Head of caudate nucleus (tissue), 42 donors: ENCODE data around the gene SERPIND1.
"Not testable (repeated sequence)": the region's sequence is repeated elsewhere in the genome, so short reads cannot be mapped to it uniquely, and the experiment has no call there.

ENCODE experiments used
- DNase-seq, 42 donors: peaks; one replicate each; pipeline versions ENCODE4 v3.0.0 to v3.0.0-alpha.2; 2020 to 2021; ENCODE audit warnings: mixed read lengths in 7 of 42
- intact Hi-C: fragments of 100-400 bp; cut with DNase I; formaldehyde crosslinking; loops from one replicate; pipeline ENCODE4 v1.15.0; 2022

Gene SERPIND1

DNA sequence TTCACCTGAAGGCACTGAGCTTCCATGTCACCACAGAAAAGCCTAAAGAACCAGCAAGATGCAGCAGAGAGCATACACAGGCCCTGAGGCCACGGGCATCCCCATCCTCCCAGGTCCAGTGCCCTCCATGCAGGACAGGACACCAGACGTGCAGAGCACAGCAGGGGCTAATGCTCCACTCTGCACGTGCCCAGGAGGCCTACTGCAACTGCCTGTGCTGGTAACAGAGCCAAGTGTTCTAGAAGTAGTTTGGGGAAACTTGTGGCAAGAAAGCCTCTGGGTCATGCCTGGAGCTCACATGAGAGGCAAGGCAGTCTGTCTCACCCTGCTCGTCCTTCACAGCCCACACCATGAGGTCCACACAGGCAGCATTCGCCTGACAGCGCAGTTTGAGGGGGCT lies 30.7 kb downstream of the SERPIND1 start:
- no peak for DNase-seq
- intact Hi-C loops = no loop called here

DNA sequence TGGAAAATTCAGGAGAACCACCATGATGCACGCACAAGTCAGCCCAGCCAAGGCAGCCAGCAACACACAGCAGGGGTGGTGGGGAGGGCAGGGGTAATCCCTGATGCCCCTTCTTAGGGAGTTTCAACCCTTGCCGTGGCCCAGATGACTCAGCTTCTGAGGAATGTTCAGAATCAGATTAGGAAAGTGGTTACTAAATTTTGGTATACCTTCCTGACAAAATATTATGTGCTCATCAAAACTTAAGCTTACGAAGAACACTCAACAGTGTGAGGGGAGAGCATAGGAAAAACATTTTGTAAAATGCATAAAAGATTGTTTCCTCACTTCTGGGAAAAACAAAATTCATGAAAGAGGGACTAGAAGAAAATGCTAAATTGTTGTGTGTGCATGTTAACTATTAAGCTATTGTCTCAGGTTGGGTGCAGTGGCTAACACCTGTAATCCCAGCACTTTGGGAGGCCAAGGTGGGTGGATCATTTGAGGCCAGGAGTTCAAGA lies 32.1 kb downstream of the SERPIND1 start:
- intact Hi-C loops = no loop called here

DNA sequence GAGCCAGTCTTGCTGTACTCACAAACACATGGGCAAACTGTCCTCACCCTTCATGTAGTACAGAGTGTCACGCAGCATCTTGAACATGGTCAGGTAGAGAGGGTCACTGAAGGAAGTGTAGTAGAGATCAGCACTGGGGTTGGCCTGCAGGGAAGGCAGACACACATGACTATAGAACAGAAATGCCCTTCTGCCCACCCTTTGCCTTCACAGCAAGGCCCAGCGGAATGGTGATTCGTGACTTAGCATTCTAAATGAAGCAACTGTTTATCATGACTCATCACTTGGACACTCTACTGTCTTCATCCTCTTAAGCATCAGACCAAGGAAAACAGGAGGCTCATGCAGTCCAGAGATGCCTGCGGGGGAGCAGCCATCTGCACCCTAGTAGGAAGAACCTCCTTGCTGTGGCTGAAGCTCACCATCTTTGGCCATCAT lies 33.4 kb downstream of the SERPIND1 start:
- peak in 2 of 42 donors; percentile 20 to 47 for DNase-seq

More for the DNA sequence above, 32.1 kb downstream of the SERPIND1 start:
- DNase-seq = no peak

DNA sequence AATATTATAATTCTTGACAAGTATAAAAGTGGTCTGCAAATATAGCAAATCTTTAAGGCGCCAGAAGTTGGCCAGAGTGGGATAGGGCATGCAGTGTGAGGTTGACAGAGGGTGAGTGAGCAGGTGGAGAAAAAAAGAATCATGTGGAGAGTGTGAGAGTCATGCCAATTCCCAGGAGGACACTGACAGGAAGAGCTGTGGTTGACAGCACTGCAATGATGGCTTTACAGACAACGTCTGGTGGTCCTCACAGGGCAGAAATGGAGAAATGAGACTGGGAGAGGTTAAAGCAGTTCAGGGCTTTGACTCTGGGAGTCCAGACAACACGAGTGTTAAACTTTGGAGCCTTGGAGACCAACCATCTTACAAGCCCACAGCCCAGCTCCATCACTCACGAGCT lies 34.9 kb downstream of the SERPIND1 start:
- intact Hi-C loops = no loop called here
- DNase-seq = no peak

More for the DNA sequence above, 33.4 kb downstream of the SERPIND1 start:
- intact Hi-C loops = no loop called here

DNA sequence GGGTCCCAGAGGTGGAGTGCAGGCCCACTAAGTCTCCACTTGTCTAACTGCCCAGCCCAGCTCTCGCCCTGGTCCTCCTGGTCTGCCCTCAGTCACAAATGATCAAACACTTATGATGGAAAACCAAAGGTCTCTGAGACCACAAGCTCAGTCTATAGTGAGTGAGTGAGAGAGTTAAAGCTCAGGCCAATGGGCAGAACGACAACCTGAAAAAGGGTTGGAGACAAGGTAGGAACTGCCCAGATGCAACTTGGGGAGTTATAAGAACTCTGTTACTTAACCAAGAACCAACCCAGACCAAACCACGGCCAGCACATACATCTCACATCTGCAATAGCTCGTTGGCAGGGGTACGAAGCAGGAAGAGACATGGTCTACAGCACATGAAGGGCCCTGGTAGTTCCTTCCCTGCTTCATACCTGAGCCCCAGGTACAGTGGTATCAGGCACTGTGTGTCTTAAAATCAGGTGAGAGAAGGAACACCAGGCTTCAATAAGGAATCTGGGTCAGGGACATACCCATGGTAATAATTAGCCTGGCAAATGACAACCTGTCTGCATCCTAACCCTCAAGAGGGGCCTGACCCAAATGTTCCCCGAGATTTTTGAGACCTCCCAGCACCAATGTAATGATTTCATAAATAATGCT lies 35.7 kb downstream of the SERPIND1 start:
- intact Hi-C loops = no loop called here
- no peak for DNase-seq

DNA sequence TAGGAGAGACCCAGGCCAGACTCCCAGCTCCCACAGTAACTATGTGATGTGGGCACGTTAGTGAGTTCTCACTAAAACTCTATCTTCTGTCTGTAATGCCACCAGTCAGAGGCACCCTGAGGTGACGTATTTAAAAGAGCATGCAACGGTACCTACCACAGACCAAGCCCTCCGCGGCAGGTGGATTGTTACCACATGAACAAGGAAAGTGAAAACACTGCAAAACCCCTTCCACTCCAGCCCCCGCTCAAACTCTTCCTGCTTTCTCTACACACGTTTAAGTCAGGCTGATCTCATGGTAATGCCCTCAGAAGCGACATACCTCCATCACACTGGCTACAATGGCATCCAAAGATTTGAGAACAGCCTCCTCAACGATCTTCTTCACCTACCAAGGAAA lies 36.7 kb downstream of the SERPIND1 start:
- no peak for DNase-seq
- intact Hi-C loops = no loop called here

DNA sequence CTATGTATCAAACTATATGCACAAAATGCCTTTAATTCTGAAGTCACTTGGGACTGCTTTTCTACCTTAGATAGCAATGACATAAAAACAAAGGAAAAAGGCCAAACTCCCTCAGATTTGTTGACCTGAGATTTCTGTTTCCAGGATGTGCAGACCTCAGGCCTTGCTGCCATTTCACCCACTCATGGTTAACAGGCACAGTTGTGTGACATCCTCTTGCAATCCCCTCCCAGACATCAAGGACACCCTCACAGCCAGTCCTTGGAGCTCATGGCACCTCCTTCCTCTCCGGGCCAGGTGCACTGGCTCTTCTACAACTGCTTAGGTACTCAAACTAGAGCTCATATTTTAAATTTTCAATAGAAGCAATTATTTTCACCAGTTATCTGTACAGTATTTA lies 37.3 kb downstream of the SERPIND1 start:
- intact Hi-C loops = no loop called here
- DNase-seq = no peak

DNA sequence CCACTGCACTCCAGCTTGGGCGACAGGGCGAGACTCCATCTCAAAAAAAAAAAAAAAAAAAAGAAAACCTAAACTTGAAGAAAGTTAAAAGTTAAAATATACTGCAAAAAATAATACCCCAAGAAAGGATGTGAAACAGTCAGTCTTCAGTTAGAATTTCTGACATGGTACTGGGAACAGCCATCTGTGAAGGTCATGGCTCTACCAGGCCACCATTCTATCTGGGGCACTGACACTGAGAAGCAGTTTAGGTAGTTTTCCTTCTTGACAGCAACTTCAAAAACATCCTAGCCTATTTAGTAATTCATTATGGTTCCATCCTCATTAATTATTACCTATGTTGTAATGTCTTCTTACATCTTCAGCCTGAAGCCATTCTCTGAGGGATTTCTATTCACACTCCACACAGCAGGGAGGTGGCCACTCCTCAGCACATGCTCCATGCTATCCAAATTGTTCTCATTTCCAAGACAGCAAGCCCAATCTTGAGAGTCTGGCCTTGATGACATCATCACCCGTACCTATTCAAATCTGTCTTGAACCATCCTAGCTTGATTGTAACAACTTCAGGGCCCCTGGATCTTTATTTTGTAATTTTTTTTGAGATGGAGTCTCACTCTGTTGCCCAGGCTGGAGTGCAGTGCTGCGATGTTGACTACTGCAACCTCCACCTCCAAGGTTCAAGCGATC lies 38.2 kb downstream of the SERPIND1 start:
- DNase-seq = no peak
- intact Hi-C loops = no loop called here

DNA sequence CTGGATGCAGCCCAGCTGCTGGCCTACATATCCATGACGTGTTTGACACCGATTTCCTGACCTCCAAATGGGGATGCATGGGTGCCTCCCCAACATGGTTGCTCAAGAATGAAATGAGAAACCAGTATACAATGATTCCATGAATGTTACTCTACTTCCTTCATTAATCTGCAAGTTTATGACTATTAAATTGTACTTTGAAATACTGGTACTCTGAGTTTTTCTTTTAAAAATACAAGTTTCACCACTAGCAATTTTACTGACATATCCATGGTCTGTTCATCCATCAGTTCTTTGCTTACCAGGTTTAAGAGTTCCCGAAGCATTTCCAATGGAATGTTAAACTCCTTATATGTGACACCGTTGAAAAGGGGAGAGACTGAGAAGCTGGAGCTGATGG lies 39.1 kb downstream of the SERPIND1 start:
- DNase-seq = no peak
- intact Hi-C loops = no loop called here

DNA sequence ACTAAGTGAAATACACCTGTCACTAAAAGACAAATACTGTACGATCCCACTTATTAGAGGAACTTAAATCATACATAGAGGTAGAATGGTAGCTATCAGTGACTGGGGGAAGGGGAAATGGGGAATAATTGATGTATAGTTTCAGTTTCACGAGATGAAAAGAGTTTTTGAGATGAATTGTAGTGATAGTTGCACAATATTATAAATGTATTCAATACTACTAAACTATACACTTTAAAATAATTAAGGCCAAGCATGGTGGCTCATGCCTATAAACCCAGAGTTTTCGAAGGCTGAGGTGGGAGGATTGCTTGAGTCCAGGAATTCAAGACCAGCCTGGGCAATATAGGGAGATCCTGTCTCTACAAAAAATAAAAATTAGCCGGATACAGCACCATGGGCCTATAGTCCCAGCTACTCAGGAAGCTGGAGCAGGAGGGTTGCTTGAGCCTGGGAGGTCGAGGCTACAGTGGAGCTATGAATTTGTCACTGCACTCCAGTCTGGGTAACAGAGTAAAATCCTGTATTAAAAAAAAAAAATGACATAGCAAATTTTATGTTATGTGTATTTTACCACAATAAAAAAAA lies 40.4 kb downstream of the SERPIND1 start:
- no peak for DNase-seq
- intact Hi-C loops = no loop called here

DNA sequence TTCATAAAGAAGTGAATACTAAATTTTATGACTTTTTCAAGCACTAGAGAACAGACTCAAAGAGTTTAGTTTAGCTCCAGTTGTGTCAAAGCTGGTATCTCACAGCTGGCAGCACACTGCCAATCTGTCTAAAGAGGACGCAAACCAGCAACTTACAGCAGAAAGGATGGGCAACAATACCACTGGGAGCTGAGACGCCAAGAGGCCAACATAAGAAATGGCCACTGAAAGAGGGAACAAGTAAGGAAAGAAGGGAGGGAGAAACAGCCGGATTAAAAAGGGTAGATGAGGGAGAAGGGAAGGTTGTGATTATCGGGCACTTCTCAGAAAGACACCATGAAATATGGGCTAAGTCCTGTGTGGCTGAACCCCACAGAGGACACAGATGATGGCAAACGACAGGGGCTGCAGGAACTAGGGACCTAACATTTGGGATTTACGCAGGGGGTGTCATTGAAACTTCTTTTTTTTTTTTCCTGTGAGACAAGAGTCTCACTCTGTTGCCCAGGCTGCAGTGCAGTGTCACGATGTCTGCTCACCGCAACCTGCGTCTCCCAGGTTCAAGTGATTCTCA lies 41.7 kb downstream of the SERPIND1 start:
- DNase-seq = no peak
- intact Hi-C loops = no loop called here

DNA sequence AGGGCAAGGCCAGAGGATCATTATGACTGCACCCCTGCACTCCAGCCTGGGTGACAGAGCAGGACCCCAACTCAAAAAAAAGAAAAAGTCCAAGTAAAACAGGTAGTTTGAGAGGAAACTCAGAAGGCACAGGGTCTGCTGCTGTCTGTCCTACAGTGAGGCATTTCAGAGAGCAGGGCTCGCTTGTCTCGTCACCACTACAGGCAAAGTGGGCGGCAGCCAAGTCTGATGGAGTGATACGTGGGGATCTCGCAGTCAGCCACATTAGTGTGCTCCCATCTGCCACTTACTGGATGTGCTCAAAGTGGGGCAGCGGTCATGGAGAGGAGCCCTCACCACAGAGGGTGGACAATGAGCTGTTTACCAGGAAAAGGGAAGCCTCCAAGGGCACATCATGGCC lies 42.6 kb downstream of the SERPIND1 start:
- intact Hi-C loops = no loop called here
- peak in 38 of 42 donors; percentile 9 to 85 (median 48) for DNase-seq

DNA sequence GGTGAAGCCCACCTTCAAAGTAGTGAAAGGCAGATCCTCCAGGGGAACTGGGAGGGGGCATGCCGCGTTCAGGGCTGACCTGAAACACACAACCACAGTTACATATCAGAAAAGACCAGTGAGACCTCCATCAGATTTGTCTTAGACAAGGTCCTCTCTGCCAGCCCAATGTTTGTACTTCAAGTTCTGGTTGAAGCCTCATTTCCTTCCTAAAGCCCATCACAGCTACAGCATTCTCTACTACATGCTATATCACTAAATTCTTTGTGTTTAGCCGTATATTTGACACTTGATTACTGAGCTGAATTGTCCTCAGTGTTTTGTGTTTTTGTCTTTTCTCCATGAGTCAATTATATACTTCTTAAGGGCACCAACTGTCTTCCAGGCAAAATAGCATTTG lies 44.6 kb downstream of the SERPIND1 start:
- no peak for DNase-seq
- intact Hi-C loops = no loop called here

DNA sequence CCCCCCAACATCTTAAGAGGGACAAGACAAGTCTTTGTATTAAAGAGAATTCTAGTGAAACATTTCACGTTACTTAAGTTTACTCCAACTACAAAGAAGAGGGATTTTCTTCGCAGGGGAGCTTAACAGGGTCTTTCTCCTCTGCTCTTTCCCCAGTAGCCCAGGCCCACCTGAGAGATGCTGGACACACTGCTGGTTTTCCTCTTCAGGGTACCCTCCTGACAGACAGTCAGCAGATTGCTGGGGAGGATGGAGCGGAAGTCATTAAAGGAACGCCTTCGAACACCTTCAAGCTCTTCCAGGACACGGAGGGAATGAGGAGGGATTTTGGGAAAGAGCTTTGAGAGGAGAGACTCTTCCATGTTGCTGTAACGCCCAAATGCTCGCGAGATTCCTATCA lies 45.6 kb downstream of the SERPIND1 start:
- DNase-seq = no peak
- intact Hi-C loops = no loop called here

DNA sequence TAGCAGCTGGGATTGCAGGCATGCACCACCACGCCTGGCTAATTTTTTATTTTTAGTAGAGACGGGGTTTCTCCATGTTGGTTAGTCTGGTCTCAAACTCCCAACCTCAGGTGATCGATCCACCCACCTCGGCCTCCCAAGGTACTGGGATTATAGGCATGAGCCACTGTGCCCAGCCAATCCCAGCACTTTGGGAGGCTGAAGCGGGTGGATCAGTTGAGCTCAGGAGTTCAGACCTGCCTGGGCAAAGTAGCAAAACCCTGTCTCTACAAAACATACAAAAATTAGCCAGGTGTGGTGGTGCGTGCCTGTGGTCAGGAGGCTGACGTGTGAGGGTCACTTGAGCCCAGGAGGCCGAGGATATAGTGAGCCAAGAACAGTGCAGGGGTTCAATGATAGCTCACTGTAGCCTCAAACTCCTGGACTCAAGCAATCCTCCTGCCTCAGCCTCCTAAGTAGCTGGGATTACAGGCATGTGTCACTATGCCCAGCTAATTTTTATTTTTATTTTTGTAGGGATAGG lies 47.9 kb downstream of the SERPIND1 start:
- DNase-seq, intact Hi-C loops: not testable (repeated sequence)

DNA sequence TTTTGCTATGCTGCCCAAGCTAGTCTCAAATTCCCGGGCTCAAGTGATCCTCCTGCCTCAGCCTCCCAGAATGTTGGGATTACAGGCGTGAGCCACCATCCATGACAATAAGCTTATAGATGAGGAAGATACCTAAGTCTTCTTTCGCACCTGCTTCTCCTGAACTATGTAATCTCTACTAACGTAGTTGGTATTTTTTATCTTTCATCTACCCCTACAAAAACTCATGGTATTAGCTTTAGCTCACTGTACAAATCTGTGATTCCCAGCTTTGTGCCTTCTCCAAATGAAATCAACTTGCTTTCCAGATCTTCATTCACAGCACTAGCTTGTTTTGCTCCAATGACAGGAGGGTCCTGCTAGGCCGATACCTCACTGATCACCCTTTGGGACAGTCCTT lies 48.3 kb downstream of the SERPIND1 start:
- intact Hi-C loops = no loop called here
- no peak for DNase-seq

DNA sequence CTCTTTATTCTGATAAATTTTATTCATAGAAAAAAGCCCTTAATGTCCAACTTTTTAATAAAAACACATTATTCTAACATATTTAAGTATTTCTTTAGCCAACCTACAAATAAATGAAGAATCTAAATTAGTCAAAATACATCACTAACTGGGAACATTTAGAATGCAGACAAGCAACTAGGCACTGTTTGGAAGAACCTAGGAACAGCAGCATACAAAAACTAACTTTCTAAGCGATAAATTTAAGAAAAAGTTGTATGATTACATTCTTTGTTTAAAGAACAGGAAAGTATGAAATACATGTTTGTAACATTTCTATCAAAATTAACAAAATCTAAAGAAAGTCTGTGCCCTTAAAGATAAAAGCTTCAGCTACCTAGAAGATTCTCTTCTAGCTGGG lies 49.4 kb downstream of the SERPIND1 start:
- intact Hi-C loops = no loop called here
- DNase-seq = no peak

DNA sequence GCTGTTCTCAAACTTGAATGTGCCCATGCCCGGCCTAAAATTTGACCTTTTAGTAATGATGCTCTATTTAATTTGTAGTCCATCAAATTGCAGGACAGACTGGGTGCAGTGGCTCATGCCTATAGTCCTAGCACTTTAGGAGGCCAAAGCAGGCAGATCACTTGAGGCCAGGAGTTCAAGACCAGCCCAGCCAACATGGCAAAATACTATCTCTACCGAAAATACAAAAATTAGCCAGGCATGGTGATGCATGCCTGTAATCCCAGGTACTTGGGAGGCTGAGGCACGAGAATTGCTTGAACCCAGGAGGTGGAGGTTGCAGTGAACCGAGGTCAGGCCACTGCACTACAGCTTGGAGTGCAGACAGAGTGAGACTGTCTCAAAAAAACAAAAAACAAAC lies 51.3 kb downstream of the SERPIND1 start:
- intact Hi-C loops = not testable (repeated sequence)
- peak in 1 of 42 donors; percentile 24 for DNase-seq

DNA sequence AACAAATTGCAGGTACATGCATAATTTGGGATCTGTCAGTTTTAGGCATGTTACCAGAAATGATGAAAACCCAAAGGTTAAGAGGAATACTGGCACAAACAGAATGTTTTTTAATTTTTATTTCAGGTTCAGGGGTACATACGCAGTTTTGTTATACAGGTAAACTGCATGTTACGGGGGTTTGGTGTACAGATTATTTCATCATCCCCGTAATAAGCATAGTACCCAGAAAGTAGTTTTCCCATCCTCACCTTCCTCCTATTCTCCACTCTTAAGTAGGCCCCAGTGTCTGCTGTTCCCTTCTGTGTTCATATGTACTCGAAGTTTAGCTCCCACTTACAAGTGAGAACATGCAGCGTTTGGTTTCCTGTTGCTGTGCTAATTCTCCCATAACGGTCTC lies 51.7 kb downstream of the SERPIND1 start:
- DNase-seq = no peak
- intact Hi-C loops = no loop called here
